ENCODE data around the gene CFAP58. TPM values are rescaled to one million over a fixed set of nuclear protein-coding genes. Genes with fewer than 3 reads are reported as not detected.

CFAP58 gene
- total and polyA plus RNA-seq, 4 donors: 0.01 to 0.09 (median 0.08) TPM; not detected in 1

- no peak for DNase-seq (ENCODE audit: low spot score)
- no peak overlapping the region for H3K4me3 ChIP-seq (ENCODE audit: low read depth in 1 of 3, low read length in 3 of 3)
- WGBS: 74% methylated on average over 6 of the region's 6 CpGs
- H3K27me3 ChIP-seq (ENCODE audit: control insufficient read depth in 4 of 4, insufficient read depth in 4 of 4, low read length in 3 of 4): peaks cover 0 to 11% (median 3%) of the 10 kb centered on the region in 4 donors
- TF ChIP-seq FOXA2 (IDR thresholded peaks at IDR 0.05) (no peak), CTCF (IDR thresholded peaks at IDR 0.05; ENCODE audit: low read depth, low read length, missing input control) (no peak), RXRA (IDR thresholded peaks at IDR 0.05) (no peak), ATF3 (IDR thresholded peaks at IDR 0.05) (no peak), EGR1 (IDR thresholded peaks at IDR 0.05; ENCODE audit: low read depth in 2 of 2) (no peak), JUND (IDR thresholded peaks at IDR 0.05) (no peak), TAF1 (conservative IDR thresholded peaks at IDR 0.05) (no peak)
- no peak overlapping the region for H3K9ac ChIP-seq (ENCODE audit: low read depth in 1 of 2, low read length in 2 of 2)
- no peaks in the 10 kb centered on the region for H3K9me3 ChIP-seq (ENCODE audit: control insufficient read depth in 4 of 4, low read length in 3 of 4)
- no peaks in the 10 kb centered on the region for H3K36me3 ChIP-seq (ENCODE audit: control insufficient read depth in 4 of 4, insufficient read depth in 3 of 4, low read depth in 1 of 4, low read length in 3 of 4)
- no peaks in the 10 kb centered on the region for H3K4me1 ChIP-seq (ENCODE audit: control insufficient read depth in 4 of 4, insufficient read depth in 4 of 4, low read length in 3 of 4)
- H3K27ac ChIP-seq (ENCODE audit: low read depth in 1 of 2, low read length in 2 of 2): no peak overlapping the region
These were observed 33.7 kb downstream of the CFAP58 start for GRCh38 chr10:104387130-104387888.

GRCh38 chr10:104388830-104389229, 35.2 kb downstream of the CFAP58 start:
- Histone ChIP-seq H3K4me1 (ENCODE audit: control insufficient read depth in 4 of 4, insufficient read depth in 4 of 4, low read length in 3 of 4) (no peaks in the 10 kb centered on the region), H3K36me3 (ENCODE audit: control insufficient read depth in 4 of 4, insufficient read depth in 3 of 4, low read depth in 1 of 4, low read length in 3 of 4) (no peaks in the 10 kb centered on the region), H3K27ac (ENCODE audit: low read depth in 1 of 2, low read length in 2 of 2) (no peak overlapping the region), H3K9ac (ENCODE audit: low read depth in 1 of 2, low read length in 2 of 2) (no peak overlapping the region), H3K4me3 (ENCODE audit: low read depth in 1 of 3, low read length in 3 of 3) (no peak overlapping the region), H3K9me3 (ENCODE audit: control insufficient read depth in 4 of 4, low read length in 3 of 4) (no peaks in the 10 kb centered on the region), H3K27me3 (ENCODE audit: control insufficient read depth in 4 of 4, insufficient read depth in 4 of 4, low read length in 3 of 4) (peaks cover 0 to 8% (median 2%) of the 10 kb centered on the region in 4 donors)
- 58% methylated on average over 3 of the region's 3 CpGs for WGBS
- TF ChIP-seq RXRA (IDR thresholded peaks at IDR 0.05) (no peak), ATF3 (IDR thresholded peaks at IDR 0.05) (no peak), TAF1 (conservative IDR thresholded peaks at IDR 0.05) (no peak), HNF4G (IDR thresholded peaks at IDR 0.05) (no peak), CTCF (IDR thresholded peaks at IDR 0.05; ENCODE audit: low read depth, low read length, missing input control) (no peak), ZBTB33 (IDR thresholded peaks at IDR 0.05) (no peak), YY1 (IDR thresholded peaks at IDR 0.05) (no peak), REST (IDR thresholded peaks at IDR 0.05) (no peak), MAX (IDR thresholded peaks at IDR 0.05) (no peak), HNF4A (conservative IDR thresholded peaks at IDR 0.05) (no peak), RAD21 (IDR thresholded peaks at IDR 0.05) (no peak), SP1 (IDR thresholded peaks at IDR 0.05) (no peak)
- no peak for DNase-seq (ENCODE audit: low spot score)

All from liver (tissue), 9 donors.